Vagina (tissue), 2 donors: Measurements from ENCODE around the gene ZNF83.

ENCODE experiments used
- CTCF ChIP-seq, 3 experiments: fragments of 450-650 bp in 2 of 3; fragments of 200-600 bp in 1 of 3; sonication (generic) in 1 of 3; IDR thresholded peaks; one replicate each; pipeline ENCODE4 v1.5.1; 2017 to 2019; ENCODE audit warnings: antibody characterized with exemption in 3 of 3, mild to moderate bottlenecking in 2 of 3, moderate library complexity in 2 of 3
- POLR2AphosphoS5 ChIP-seq, 2 donors: sonication (generic); formaldehyde crosslinking; IDR thresholded peaks; one replicate each; pipeline ENCODE4 v1.9.0; 2017; ENCODE audit warnings: antibody characterized with exemption in 2 of 2, mild to moderate bottlenecking in 2 of 2, low read depth in 1 of 2; ENCODE audit not compliant: insufficient read depth in 1 of 2

GRCh38 chr19:52566121-52566520, 72.0 kb downstream of the ZNF83 start:
- TF ChIP-seq CTCF (IDR thresholded peaks at IDR 0.05) (no peak), POLR2AphosphoS5 (IDR thresholded peaks at IDR 0.05; ENCODE audit: insufficient read depth in 1 of 2, low read depth in 1 of 2) (no peak)
